DMS 273 (cell line): ENCODE results near the gene ZBTB20.

Source experiments
- DNase-seq: peaks from one replicate; lab custom pipeline; 2025; ENCODE audit not compliant: unreplicated experiment; lab: John Stamatoyannopoulos, UW

The ZBTB20 gene

DNA sequence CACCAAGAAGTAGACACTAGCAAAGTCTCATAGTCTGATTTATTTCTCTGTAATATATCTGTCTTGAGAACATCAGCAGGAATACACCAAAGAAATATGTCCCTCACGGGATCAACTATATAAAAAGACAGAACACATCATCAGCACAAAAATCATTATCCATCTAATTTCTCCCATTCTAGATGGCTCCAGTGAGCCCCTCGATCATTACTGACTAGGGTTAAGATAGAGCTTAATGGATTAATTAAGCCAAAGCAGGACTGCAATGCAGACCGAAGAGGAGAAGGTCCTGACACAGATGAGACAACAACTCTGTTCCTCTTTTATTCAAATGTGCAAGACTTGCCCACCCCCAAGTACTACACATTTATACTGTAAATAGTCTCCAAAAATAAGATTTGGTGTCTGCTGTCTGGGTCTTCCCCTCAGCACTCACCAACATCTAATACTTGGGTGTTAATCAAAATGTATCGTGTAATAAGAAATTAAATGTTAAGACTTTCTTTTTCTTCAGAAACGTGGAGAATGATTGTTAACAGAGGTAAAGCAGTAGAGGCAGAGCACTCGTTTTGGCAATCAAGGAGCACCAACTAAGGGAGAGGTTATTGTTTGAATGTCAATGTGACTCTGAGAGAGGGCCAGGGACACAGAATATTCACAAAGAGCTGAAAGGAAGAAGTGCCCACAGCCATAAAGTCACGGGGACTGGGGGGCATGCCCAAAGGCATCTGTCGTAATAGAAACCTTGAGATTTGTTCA, 719.6 kb downstream of the ZBTB20 start:
- no peak for DNase-seq

DNA sequence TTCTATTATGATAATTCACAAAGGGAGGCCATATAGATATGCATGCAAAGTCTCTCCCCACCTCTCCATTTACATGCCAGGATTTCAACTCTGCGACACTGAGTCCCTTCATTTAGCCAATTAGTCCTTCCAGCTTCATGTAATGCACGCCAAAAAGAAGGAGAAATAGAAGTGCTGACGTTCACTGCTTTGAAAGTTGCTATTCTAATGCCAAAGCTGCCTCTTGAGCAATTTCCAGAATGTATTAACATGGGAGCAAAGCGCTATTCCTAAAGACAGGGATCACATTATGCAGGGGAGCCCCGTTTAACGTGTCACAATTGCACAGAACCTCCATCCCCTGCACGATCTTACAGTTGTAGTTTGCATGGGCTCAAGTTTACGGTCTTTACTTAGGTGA, 722.8 kb downstream of the ZBTB20 start:
- DNase-seq = no peak

DNA sequence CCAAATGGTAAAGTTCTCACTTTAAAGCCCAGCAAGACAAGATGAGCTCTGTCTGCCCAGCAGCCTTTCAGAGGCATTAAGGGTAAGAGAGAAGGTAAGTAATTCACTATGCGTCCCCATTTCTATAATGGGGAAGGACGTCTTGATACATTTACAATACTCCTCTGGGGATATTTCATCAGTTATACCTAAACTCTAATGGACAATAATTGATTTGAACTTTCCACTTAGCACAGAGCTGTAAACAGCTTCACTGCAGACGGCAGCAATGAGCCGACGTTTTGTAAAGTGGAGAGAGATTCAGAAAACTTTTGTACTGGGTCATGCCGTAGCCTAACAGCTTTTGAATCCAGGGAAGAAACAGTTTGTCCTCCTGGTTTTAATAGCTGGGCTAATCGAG, 725.9 kb downstream of the ZBTB20 start:
- DNase-seq = no peak

- no peak for DNase-seq
Observed at GRCh38 chr3:114420072-114420471, 727.0 kb downstream of the ZBTB20 start.

DNA sequence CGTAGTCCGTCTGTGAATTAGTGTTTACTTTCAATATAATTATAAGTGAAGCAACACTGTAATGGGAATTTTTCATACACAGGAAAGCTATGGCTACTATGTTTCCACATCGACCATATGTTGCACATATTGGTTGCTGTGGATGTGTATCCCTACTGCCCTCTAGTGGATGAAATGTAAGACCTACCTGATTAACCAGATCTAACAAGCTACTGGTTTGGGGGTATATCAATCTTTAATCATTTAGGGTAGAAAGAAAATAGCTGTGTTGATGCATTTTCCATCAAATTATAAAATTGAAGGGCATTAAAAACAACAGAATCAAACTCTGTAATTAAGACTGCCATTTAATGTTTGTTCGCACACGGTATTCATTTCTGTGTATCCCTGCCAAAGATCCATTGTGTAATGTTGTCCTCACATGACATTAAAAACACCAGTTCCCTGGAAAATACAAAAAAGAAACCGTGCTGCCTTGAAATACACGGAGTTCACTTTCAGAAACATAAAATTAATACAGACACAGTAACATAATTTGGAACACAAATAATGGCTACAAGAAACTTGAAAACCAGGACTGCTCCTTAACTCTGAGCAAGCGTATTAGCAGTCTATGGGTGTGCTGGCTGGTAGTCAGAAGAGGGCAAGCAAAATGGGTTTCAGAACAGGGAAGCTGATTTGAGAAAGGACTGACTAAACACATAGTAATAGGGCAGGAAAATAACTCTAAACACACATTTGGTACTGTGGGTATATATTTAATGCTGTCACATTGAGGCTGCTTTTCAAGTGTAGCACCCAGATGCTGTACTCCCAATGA, 728.2 kb downstream of the ZBTB20 start:
- DNase-seq = peak; percentile 94

- DNase-seq = no peak
Observed at GRCh38 chr3:114418107-114418506, 729.0 kb downstream of the ZBTB20 start.

DNA sequence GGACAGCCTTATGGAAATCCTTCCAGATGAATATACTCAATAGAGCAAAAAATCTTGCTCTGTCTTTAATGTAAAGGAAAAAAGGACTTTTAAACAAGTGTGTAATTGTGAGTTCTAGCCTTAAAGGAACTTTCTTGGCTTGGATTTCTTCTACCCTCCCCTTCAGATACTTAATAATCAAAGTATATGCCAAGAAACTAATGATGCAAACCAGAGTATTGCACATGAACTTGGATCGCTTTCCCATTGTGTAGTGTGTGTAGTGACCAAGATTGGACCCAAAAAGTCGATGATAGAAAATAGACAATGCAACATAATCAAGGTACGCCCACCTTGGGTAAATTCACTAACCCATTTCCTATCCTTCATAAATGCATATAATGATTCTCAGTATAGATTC, 729.4 kb downstream of the ZBTB20 start:
- DNase-seq = no peak

DNA sequence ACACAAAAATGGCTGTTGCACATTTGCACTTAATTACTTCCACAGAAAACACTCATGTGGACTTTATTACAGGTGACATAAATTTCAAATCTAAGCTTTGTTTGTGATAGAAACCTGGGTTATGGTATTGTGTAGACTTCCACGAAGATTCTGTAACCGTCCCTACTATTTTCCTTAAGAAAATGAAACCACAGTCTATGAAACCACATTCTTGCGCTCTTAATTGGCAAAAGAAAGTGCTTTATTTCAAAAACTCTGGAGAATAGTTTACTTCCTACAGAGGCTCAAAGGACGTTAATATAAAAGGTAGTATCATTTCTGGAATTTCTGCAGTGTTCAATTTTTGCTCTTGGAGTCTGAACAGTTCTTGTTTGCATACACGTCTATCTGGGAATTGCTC, 729.8 kb downstream of the ZBTB20 start:
- no peak for DNase-seq

DNA sequence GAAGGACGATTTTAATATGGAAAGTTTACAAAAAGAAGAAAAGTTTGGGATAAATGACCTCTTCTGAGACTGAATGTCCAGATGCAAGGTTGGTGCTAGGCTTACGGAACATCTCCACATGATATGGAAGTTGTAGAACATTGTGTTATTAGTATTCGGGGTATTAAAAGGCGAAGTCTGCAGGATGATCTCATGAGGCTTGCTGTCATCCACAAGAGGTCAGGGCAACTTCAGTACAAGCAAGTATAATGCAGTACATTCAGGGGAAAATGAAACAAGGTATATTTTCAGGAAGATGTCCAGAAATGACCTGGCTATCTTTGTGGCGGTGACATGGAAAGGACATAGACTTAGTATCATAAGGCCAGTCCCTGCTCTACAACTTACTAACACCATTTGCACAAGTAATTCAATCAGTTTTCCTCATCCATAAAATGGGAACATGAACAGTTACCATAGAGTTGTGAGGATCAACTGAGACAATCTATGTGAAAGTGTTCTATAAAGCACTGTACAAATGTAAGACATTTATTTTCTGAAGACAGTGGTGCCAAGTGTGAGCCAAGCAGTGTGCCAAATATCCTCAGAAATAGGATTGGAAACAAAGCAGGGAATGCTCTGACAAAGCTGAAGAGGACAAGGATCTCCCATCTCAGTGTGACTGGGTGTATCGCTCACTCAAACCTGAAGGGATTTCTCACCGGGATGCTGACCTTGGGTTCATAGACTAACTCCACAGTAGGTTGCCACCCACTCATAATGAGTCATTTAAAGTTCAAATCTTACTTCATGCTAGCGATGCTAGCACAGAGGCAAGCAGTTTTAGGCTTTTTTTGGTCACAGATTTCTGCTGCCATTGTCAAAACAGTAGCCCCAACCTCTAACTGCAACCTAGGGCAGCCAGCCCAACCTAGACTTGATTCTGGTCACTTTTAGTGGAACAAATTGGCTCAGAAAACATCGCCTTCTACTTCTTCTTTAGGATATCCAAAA, 735.0 kb downstream of the ZBTB20 start:
- DNase-seq = peak; percentile 36

- DNase-seq = peak; percentile 51
Observed at GRCh38 chr3:114411190-114411668, 735.9 kb downstream of the ZBTB20 start.

DNA sequence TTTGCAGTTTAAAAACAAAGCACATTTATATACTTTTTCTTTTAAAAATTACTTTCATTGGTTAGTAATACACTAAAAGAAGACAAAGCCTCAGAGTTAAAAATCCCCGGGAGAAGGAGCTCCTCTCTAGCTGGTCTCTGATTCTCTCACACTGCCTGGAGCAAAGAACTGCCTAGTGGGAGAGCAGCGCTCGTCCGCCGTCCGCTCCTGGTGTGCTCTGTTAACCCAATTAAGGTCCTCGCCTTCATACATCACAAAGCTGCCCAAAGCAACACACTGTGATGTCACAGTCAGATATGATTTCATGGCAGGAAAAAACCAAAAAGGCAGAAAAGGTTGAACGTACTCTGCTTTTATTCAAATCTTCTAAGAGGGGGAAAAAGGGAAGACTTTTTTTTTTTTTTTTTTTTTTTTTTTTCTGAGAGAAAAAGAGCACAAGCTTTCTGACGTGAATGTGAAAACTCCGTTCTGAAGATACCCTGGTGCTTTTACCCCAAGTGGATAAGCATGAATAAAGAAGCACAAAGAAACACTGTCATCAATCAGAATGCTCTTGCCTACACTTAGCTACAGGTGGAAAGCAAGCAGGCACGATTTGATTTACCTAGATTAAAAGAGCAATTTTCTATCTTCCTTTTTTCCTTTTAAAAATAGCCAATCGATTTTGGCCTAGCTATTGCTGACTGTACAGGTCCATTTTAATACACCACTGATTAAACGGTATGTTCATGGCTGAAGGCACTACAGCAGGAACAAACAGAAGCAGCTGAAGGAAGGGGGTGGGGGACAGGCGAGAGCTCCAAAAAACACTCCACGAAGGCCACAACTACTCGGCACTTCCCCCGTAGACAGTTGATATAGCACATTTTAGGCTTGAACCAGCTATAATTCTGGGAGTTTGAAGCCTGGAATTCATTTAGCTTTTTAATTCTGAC, 738.1 kb downstream of the ZBTB20 start:
- peak; percentile 28 for DNase-seq

- DNase-seq = no peak
Observed at GRCh38 chr3:114406922-114407321, 740.2 kb downstream of the ZBTB20 start.

DNA sequence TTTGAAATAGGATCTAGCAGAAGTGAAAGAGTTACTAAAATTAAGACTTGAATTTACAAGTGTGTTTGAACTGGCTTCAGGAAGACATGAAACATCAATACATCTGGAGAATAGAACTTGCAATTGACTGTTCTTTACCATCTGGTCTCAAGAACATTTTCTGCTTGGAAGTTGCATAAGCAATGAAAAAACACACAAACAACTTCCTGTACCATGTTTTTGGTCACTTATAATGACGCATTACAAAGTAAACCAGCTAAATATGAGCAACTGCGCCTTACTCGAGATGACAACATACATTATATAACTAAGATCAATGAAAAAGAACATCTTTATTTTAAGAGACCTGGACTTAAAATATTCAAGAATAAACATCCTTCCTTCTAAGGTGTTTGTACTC, 740.8 kb downstream of the ZBTB20 start:
- DNase-seq = peak; percentile 21

GRCh38 chr3:114405202-114405990, 741.7 kb downstream of the ZBTB20 start:
- peak; percentile 58 for DNase-seq

- peak; percentile 69 for DNase-seq
Observed at GRCh38 chr3:114404590-114404989, 742.5 kb downstream of the ZBTB20 start.

GRCh38 chr3:114402838-114403237, 744.2 kb downstream of the ZBTB20 start:
- no peak for DNase-seq

GRCh38 chr3:114401346-114401745, 745.7 kb downstream of the ZBTB20 start:
- no peak for DNase-seq

DNA sequence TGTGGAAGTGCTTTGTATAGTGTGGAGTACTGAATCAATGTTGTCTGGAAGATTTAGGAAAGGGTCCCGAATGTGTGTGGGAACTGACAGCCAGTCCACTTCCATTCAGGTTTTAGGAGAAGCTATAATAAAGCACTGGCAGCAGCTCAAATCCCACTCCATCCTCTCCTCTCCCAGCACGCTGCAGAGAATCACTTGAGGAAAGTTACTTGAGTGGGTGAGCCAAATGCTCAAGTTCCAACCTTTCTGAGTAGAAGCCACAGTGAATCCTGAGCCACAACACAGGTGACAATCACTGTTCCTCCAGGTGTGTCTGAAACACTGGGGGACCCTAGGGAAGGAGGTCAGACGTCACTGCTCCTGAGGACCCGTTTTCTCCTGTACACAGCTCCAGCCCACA, 746.7 kb downstream of the ZBTB20 start:
- DNase-seq = no peak

DNA sequence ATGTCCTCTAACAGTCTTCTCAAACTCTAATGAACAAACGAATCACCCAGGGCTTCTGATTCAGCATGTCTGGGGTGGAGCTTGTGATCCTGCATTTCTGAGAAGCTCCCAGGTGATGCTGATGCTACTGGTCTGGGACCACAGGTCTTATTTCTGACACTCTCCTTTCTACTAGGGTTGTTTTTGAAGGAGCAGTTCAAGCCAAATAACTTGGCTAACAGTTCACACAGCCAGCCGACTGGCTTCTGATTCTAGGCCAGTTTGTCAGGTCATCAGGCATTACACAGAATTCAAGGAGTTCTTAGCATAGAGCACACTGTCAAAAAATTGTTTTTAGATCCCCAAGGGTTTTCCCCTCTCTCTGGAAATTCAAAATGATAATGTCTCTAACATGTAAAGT, 752.5 kb downstream of the ZBTB20 start:
- no peak for DNase-seq
